ENCODE data around the gene CDC42BPB.
A peak's percentile ranks its signal among the peaks of the same experiment; 100 is the strongest.

Gene CDC42BPB

DNA sequence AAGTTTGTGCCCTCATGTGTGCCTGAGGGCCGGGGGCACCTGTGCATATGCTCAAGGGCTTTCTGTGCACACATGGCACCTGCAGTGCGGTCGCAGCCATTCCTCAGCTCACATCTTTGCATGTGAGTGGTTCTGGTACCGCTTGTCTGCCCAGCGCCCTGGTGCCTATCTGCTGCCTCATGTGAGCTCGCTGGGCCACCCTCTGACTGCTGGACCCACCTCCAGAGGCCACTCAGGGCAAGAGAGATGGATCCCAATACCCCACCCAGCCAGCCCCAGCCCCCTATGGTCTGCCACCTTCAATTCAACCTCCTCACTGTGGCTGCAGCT is 140.3 kb downstream of the CDC42BPB start:
- TF ChIP-seq, protein P1, sequence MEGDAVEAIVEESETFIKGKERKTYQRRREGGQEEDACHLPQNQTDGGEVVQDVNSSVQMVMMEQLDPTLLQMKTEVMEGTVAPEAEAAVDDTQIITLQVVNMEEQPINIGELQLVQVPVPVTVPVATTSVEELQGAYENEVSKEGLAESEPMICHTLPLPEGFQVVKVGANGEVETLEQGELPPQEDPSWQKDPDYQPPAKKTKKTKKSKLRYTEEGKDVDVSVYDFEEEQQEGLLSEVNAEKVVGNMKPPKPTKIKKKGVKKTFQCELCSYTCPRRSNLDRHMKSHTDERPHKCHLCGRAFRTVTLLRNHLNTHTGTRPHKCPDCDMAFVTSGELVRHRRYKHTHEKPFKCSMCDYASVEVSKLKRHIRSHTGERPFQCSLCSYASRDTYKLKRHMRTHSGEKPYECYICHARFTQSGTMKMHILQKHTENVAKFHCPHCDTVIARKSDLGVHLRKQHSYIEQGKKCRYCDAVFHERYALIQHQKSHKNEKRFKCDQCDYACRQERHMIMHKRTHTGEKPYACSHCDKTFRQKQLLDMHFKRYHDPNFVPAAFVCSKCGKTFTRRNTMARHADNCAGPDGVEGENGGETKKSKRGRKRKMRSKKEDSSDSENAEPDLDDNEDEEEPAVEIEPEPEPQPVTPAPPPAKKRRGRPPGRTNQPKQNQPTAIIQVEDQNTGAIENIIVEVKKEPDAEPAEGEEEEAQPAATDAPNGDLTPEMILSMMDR (IDR thresholded peaks at IDR 0.05; ENCODE audit: low read depth, low read length, missing control alignments) = no peak
- Histone ChIP-seq H3K27ac (no peak overlapping the region), H3K36me3 (replicated peaks) (no peaks in the 10 kb centered on the region), H3K4me3 (ENCODE audit: low read depth, low read length) (no peak overlapping the region), H3K27me3 (replicated peaks) (no peaks in the 10 kb centered on the region)
- in situ Hi-C loops (cut with HindIII; ENCODE audit: low pct_ligation_motif_present, low sequenced_read_pairs) = no loop called here
- DNase-seq = no peak

DNA sequence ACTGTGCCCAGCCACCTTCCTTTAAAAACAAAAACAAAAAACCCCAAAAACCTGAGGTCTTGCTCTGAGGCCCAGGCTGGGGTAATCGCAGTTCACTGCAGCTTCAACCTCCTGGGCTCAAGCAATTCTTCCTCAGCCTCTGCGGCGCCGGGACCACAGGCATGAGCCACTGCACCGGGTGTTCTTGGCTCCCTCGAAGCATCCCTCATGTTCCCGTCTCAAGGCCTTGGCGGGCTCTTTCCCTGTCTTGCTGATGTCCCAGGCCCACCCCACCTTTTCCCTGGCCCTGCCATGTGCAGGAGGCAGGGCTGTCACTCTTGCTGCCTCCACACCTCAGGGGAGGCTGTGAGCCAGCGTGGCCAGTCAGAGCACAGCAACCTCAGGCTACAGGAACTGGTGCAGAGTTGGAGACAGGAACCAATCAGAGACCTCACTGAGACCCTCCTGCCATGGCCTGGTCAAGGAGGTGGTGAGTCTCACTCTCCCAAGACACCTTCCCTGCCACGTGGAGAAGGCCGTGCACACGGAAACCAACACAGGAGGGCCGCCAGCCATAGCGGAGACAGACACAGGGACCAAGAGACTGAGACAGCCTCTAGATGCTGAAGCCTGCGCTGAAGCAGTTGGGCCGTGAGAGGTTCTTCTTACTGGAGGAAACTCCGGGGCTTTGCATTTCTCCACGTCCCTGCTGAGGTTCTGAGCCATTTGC is 140.8 kb downstream of the CDC42BPB start:
- Histone ChIP-seq H3K27me3 (replicated peaks) (no peaks in the 10 kb centered on the region), H3K27ac (no peak overlapping the region), H3K4me3 (ENCODE audit: low read depth, low read length) (no peak overlapping the region), H3K36me3 (replicated peaks) (no peaks in the 10 kb centered on the region)
- TF ChIP-seq, protein P1 (IDR thresholded peaks at IDR 0.05; ENCODE audit: low read depth, low read length, missing control alignments) = no peak
- in situ Hi-C loops (cut with HindIII; ENCODE audit: low pct_ligation_motif_present, low sequenced_read_pairs) = no loop called here
- no peak for DNase-seq

DNA sequence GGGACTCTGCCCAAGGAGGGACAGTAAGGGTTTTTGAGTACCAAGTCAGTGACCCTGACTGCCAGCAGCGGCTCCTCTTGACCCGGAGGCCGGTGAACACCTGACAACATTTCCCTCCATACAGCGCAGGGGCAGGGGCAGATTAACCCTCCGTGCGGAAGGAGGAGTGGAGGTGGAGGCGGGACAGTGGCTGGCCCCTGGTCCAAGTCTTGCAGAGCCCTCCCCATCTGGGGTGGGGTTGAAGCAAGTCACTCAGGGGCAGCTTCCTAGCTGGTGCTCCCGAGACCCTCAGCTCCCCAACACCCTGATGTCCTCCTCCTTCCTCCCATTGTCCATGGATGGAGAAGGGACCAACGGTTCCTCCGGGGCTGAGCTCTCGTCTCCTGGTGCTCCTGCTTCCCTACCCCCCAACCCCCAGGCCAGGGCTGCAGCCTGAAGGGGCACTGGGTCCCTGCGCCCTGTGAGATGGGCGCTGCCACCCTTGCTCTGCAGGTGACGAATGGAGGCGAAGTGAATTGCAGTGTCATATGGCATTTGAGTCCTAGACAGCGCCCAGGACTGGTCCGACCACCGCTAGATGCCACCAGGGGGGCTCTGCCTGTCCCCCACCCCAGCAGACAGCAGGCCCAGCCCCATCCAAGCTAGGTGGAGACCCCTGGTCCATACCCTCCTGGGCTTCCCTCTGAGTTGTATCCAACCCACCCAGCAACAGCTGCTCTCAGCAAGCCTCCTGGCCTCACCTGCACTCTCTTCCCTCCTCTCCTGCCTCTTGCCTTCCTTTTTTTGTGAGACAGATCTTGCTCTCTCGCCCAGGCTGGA is 141.8 kb downstream of the CDC42BPB start:
- no peak for DNase-seq
- in situ Hi-C loops (cut with HindIII; ENCODE audit: low pct_ligation_motif_present, low sequenced_read_pairs) = no loop called here

DNA sequence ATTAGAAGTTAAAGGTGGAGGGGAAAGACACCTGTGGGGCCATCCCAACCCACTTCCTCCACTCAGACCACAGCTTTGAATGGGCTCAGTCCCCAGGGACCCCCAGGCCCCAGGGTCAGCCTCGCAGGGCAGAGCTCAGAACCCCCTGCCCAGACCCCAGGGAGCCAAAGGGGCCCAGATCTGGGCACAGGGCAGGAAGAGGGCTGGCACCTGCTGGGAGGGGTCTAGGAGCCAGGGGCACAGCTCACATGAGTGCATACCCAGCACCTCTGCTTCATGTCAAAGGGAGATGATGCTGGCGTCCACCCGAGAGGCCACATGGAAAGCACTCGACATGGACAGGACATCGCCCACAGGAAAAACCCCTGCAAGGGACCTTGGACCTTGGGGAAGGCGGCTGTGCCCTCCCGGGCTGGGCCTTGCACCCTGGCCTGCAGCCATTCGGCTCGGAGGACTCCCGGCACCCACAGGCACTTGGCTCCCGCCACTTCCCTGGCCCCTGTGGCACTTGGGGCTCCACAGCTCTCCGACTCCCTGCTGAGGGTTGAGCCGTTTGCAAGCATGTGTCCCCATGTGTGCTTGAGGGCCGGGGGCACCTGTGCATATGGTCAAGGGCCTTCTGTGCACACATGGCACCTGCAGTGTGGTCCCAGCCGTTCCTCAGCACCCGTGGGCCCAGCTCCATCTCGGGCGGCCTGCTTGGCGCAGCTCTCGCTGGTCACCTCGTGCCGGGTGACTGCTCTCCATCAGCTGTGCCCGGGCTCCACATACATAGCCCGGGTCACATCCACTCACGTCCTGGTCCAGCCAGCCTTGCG is 142.7 kb downstream of the CDC42BPB start:
- no peak for DNase-seq
- H3K36me3 ChIP-seq (replicated peaks) = no peaks in the 10 kb centered on the region
- no peaks in the 10 kb centered on the region for H3K27me3 ChIP-seq (replicated peaks)
- in situ Hi-C loops (cut with HindIII; ENCODE audit: low pct_ligation_motif_present, low sequenced_read_pairs) = no loop called here
- H3K4me3 ChIP-seq (ENCODE audit: low read depth, low read length) = no peak overlapping the region
- TF ChIP-seq, protein P1 (IDR thresholded peaks at IDR 0.05; ENCODE audit: low read depth, low read length, missing control alignments) = no peak
- H3K27ac ChIP-seq = no peak overlapping the region

More for the DNA sequence above, 141.8 kb downstream of the CDC42BPB start:
- Histone ChIP-seq H3K27ac (no peak overlapping the region), H3K36me3 (replicated peaks) (no peaks in the 10 kb centered on the region), H3K4me3 (ENCODE audit: low read depth, low read length) (no peak overlapping the region), H3K27me3 (replicated peaks) (no peaks in the 10 kb centered on the region)
- TF ChIP-seq, protein P1 (IDR thresholded peaks at IDR 0.05; ENCODE audit: low read depth, low read length, missing control alignments) = no peak

DNA sequence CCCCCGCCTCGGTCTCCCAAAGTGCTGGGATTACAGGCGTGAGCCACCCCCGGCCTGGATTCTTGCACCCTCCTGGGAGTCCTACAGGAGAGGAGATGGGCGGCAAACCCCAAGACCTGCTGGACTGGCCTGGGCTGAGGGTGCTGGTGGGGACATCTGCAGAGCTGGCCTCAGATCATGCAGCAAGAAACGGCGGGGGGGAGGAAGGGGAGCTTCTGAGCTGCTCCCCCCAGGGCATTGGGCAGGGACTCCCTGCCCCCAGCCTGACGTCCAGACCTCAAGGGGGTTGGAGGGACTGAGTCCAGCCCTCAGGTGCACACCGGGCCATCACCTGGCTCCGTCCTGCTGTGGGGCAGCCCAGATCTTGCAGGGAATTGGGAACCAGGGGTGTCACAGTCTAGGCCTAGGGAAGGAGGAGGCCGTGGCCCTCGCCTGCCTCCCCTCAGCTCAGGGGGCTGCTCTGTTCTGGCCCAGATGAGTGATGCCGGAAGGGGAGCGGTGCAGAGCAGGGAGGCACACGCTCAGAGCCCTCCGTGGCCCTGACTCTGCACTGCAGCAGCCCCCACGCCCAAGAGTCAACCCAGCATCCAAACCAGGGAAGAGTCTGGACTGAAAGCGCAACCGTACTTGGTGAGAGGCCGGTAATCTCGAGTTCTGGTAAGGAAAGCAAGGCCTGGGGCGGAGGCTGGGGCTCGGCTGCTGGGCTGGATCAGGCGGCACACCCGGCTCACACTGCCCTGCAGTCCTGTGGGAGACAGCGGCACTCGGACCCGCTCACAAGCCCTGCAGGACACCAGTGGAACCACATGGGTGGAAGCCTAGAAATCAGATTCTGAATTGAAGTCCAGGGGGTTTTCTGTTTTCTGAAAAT is 143.8 kb downstream of the CDC42BPB start:
- H3K27ac ChIP-seq = no peak overlapping the region
- in situ Hi-C loops (cut with HindIII; ENCODE audit: low pct_ligation_motif_present, low sequenced_read_pairs) = no loop called here
- TF ChIP-seq, protein P1 (IDR thresholded peaks at IDR 0.05; ENCODE audit: low read depth, low read length, missing control alignments) = peak; percentile 23
- no peak overlapping the region for H3K4me3 ChIP-seq (ENCODE audit: low read depth, low read length)
- no peak for DNase-seq
- H3K27me3 ChIP-seq (replicated peaks) = no peaks in the 10 kb centered on the region
- H3K36me3 ChIP-seq (replicated peaks) = no peaks in the 10 kb centered on the region
